ENCODE measurements around the gene NTSR1.

Gene NTSR1

GRCh38 chr20:62663145-62664018 is 45.3 kb upstream of the NTSR1 start:
- no peak overlapping the region for H3K4me3 ChIP-seq (ENCODE audit: low read length)
- no peak for TF ChIP-seq CTCF (IDR thresholded peaks at IDR 0.05; ENCODE audit: insufficient read depth, low read depth, low read length, missing control alignments)
- no peak for DNase-seq (ENCODE audit: low read depth)

DNA sequence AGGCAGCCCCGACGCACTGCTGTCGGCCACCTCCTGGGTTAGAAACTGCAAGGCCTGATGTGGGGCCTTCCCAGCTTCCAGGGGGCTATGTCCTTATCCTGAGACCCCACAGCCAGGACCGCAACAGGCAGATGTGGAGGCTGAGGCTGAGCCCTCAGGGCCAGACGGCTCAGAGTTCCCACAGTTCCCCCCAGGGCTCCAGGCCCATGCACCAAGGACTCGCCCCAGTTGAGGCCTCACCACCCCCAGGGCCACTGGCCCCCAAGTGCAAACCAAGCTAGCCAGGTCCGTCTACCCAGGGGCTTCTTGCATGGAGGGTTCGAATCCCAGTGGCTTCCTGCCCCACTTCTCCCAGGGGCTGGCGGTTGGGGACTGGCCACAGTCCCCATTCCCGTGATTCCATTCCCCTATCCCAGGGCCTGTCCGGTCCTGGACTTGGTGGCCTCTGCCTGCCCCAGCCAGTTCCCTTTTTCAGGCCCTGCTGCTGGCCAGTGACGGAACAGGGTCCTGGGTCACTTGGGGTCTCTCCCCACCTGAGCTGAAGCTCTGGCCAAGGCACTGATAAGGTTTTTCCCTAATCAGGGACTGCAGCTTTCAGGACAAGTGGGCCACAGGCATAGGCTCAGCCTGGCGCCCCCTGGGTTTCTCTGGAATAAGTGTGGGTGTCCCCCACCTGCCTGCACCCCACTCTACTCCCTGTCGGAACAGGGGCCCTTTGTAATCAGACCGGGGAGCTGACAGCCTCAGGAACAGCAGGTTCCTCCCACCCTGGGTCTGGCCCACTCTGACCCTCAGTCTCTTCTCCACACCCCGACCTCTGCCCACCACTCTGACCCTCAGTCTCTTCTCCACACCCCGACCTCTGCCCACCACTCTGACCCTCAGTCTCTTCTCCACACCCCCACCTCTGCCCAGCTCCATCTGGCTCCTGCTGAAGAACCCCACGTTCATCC is 44.3 kb upstream of the NTSR1 start:
- TF ChIP-seq CTCF (IDR thresholded peaks at IDR 0.05; ENCODE audit: insufficient read depth, low read depth, low read length, missing control alignments): no peak
- no peak for DNase-seq (ENCODE audit: low read depth)
- no peak overlapping the region for H3K4me3 ChIP-seq (ENCODE audit: low read length)

DNA sequence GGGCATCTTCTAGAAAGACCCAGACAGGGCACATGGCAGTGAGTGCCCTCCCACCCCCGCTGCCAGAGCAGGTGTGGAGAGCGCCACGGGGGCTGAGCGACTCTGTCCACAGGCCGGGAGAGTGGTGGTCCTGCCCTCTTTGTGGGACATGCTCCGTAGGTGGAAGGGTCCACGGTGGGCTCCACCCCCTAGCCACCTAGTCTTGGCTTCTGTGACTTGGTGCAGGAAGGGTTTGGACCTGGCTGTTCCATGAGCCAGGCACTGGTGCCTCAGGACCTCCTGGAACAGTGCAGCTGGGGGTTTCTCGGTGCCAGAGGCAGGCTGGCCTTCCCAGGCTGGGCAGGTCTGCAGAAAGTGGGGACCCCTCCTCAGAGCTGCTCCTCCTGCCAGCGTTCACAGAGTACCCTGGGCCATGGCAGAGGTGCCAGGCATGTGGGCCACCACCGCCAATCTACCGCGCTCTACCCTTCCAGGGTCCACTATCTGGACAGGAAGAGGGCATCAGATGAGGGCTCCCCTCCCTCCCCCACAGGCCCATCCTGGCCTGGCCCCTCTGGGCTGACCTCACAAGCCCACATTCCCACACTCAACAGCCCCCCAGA is 43.4 kb upstream of the NTSR1 start:
- DNase-seq (ENCODE audit: low read depth): no peak
- TF ChIP-seq CTCF (IDR thresholded peaks at IDR 0.05; ENCODE audit: insufficient read depth, low read depth, low read length, missing control alignments): no peak
- H3K4me3 ChIP-seq (ENCODE audit: low read length): no peak overlapping the region

GRCh38 chr20:62665826-62666735 is 42.6 kb upstream of the NTSR1 start:
- peak; percentile 18 for DNase-seq (ENCODE audit: low read depth)
- no peak overlapping the region for H3K4me3 ChIP-seq (ENCODE audit: low read length)
- TF ChIP-seq CTCF (IDR thresholded peaks at IDR 0.05; ENCODE audit: insufficient read depth, low read depth, low read length, missing control alignments): no peak

DNA sequence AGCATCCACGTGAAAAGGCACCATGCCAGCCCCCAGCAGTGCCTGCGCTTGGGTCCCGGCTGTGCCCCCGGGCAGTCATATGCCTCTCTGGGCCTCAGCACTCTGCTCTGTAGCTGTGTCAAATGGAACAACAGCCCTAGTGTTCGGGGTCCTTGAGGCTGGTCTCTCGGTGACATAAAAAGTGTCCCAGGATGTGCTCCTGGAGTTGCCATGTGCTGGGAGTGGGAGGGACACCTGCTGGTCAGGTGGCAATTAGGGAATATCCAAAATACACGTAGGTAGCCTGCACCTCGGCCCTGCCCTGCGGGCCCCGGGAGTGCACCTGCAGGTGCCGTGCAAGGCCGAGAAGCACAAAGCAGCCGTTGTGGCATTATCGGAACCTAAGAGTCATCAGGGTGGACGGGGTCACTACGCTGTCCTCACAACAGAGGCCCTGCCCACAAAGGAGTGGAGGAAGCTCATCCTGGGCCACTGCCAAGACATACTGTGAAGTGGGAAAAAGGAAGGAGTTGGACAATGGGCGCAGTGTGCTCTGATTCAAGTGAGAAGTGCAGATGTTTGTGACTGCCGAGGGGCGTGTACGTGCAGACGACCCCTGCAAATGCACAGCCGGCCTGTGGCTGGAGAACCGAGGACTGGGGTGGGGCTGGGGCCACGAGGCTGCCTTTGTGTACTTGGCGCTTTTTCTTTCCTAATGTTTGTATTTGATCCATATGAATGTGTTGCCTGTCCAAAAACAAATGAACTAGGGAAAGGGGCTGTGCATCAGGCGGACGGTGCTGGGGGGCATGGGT is 41.7 kb upstream of the NTSR1 start:
- no peak for TF ChIP-seq CTCF (IDR thresholded peaks at IDR 0.05; ENCODE audit: insufficient read depth, low read depth, low read length, missing control alignments)
- no peak overlapping the region for H3K4me3 ChIP-seq (ENCODE audit: low read length)
- DNase-seq (ENCODE audit: low read depth): peak; percentile 29
